ENCODE results near the gene ESYT2.

GRCh38 chr7:158750702-158751101 is 78.6 kb downstream of the ESYT2 start:
- TF ChIP-seq TAF1 (IDR thresholded peaks at IDR 0.05; ENCODE audit: borderline replicate concordance, low read depth, low read length) (no peak), POLR2AphosphoS5 (IDR thresholded peaks at IDR 0.05; ENCODE audit: low read depth, low read length) (no peak), POLR2A (IDR thresholded peaks at IDR 0.05; ENCODE audit: low read depth, low read length) (no peak)
